DMS114 treated with DMSO at 0.1 percent for 48 hours (cell line): Measurements from ENCODE around the gene HEATR3.
A peak's percentile ranks its signal among the peaks of the same experiment; 100 is the strongest.

Experiments
- DNase-seq: peaks from one replicate; lab custom pipeline; 2025; ENCODE audit not compliant: unreplicated experiment; lab: John Stamatoyannopoulos, UW

Gene HEATR3

GRCh38 chr16:50152351-50152806 lies 86.6 kb downstream of the HEATR3 start:
- DNase-seq = no peak

- DNase-seq = peak; percentile 67
Measured at GRCh38 chr16:50152807-50153595, 87.2 kb downstream of the HEATR3 start, which contains the start of gene TENT4B. TENT4B (plus strand) TSS chr16:50153306; CDS start chr16:50153622, 316 bp downstream.

DNA sequence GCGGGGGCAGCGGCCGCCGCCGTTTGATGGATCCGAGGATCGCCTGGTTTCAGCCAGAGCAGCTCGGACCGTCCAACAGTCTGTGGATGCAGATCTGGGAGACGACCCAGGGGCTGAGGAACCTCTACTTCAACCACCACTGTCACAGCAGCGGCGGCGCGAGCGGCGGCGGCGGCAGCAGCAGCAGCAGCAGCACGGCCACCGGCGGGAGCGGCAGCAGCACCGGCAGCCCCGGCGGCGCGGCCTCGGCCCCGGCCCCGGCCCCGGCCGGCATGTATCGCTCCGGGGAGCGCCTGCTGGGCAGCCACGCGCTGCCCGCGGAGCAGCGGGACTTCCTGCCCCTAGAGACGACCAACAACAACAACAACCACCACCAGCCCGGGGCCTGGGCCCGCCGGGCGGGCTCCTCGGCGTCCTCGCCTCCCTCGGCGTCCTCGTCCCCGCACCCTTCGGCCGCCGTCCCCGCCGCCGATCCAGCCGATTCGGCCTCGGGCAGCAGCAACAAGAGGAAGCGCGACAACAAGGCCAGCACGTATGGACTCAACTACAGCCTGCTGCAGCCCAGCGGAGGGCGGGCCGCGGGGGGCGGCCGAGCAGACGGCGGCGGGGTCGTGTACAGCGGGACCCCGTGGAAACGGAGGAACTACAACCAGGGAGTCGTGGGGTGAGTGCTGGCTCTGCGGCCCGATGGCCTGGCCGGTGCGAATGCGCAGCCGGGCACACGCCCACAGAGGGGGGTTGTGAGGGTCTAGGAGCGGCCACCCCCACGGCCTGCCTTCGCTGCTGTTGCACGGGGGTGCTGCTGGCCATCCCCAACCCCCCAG lies 88.0 kb downstream of the HEATR3 start:
- DNase-seq = no peak

GRCh38 chr16:50154420-50154950 lies 88.7 kb downstream of the HEATR3 start:
- DNase-seq = no peak

DNA sequence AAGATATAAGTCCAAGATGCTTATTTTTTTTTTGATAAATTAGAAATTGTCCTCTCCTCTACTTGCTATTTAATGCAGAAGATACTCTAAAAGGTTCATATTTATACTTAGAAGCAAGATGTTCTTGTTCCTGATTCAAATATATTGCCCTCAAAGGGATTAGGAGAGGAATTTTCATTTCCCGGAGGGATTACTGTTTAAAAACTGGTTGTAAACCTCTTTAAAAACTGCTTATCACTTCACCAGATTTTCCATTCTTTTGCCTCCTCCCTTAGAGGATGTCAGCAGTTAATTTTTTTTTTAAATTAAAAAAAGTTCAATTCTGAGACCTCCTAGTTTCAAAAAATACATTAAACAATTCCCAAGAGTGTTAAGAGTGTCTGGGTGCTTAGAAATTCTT lies 90.2 kb downstream of the HEATR3 start:
- DNase-seq = no peak
